ENCODE results near the gene KRTAP7-1.

- TF ChIP-seq CTCF (IDR thresholded peaks at IDR 0.05; ENCODE audit: low read depth, low read length, missing input control) (peak; percentile 37), ATF3 (IDR thresholded peaks at IDR 0.05) (no peak), MAX (IDR thresholded peaks at IDR 0.05) (no peak), ZBTB33 (IDR thresholded peaks at IDR 0.05) (no peak), SP1 (IDR thresholded peaks at IDR 0.05) (no peak), REST (IDR thresholded peaks at IDR 0.05) (no peak), RAD21 (IDR thresholded peaks at IDR 0.05) (peak; percentile 20 to 28), GABPA (IDR thresholded peaks at IDR 0.05 in 1 of 2, conservative IDR thresholded peaks at IDR 0.05 in 1 of 2) (no peak)
Observed at GRCh38 chr21:30831194-30831765, 1.7 kb upstream of the KRTAP7-1 start.
